ENCODE data around the gene ATF3.

DNA sequence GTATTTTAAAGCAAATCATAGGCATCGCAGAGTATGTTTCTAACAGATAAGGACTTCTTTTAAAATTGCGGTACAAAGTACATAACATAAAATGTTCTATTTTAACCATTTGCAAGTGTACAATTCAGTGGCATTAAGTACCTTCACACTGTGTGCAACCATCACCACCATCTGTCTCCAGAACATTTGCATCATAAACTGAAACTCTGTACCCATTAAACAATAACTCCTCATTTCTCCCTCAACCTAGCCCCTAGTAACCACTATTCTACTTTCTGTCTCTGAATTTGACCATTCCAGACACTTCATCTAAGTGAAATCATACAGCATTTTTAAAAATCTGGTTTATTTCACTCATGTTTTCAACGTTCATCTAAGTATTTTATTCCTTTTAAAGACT lies 16.6 kb upstream of the ATF3 start:
- TF ChIP-seq POLR2AphosphoS5 (IDR thresholded peaks at IDR 0.05) = no peak
- TF ChIP-seq, protein P1, sequence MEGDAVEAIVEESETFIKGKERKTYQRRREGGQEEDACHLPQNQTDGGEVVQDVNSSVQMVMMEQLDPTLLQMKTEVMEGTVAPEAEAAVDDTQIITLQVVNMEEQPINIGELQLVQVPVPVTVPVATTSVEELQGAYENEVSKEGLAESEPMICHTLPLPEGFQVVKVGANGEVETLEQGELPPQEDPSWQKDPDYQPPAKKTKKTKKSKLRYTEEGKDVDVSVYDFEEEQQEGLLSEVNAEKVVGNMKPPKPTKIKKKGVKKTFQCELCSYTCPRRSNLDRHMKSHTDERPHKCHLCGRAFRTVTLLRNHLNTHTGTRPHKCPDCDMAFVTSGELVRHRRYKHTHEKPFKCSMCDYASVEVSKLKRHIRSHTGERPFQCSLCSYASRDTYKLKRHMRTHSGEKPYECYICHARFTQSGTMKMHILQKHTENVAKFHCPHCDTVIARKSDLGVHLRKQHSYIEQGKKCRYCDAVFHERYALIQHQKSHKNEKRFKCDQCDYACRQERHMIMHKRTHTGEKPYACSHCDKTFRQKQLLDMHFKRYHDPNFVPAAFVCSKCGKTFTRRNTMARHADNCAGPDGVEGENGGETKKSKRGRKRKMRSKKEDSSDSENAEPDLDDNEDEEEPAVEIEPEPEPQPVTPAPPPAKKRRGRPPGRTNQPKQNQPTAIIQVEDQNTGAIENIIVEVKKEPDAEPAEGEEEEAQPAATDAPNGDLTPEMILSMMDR (IDR thresholded peaks at IDR 0.05) = no peak
